ENCODE measurements around the gene POLG2.
"Not testable (repeated sequence)": the region's sequence is repeated elsewhere in the genome, so short reads cannot be mapped to it uniquely, and the experiment has no call there.

Gene POLG2

GRCh38 chr17:64455993-64456885 lies 40.6 kb downstream of the POLG2 start:
- Mint-ChIP-seq H3K9me3 (no peaks in the 10 kb centered on the region), H3K4me1 (peaks cover 24 to 62% of the 10 kb centered on the region in 2 donors), H3K27ac (peak overlapping the region; percentile 94), H3K36me3 (peaks cover 9 to 11% of the 10 kb centered on the region in 2 donors), H3K27me3 (no peaks in the 10 kb centered on the region), H3K4me3 (peak overlapping the region; percentile 36 to 59)
- ATAC-seq (replicated peaks) (peak; percentile 91 to 92), DNase-seq (no peak)

GRCh38 chr17:64449545-64449944 lies 47.3 kb downstream of the POLG2 start:
- H3K27me3 Mint-ChIP-seq = no peaks in the 10 kb centered on the region
- ATAC-seq (replicated peaks) (no peak), DNase-seq (no peak)
- H3K27ac Mint-ChIP-seq = peak overlapping the region; percentile 92
- H3K36me3 Mint-ChIP-seq = peaks cover 0 to 2% of the 10 kb centered on the region in 2 donors
- peaks cover 13 to 37% of the 10 kb centered on the region in 2 donors for H3K4me1 Mint-ChIP-seq
- H3K4me3 Mint-ChIP-seq = peak overlapping the region in 1 of 2 donors; percentile 60
- no peaks in the 10 kb centered on the region for H3K9me3 Mint-ChIP-seq

GRCh38 chr17:64448665-64449512 lies 48.0 kb downstream of the POLG2 start, which contains the start of gene MILR1:
Gene MILR1, plus strand, starts transcription at chr17:64449115. Its CDS starts 54 bp downstream, at chr17:64449169.
- DNase-seq (peak; percentile 23), ATAC-seq (replicated peaks) (peak; percentile 95)
- no peaks in the 10 kb centered on the region for H3K27me3 Mint-ChIP-seq
- H3K4me3 Mint-ChIP-seq = peak within 1 kb of the TSS; percentile 79 to 81
- H3K4me1 Mint-ChIP-seq = peaks cover 14 to 32% of the 10 kb centered on the region in 2 donors
- H3K27ac Mint-ChIP-seq = peak within 1 kb of the TSS; percentile 92
- no peaks in the 10 kb centered on the region for H3K9me3 Mint-ChIP-seq
- H3K36me3 Mint-ChIP-seq = peaks cover 0 to 2% of the 10 kb centered on the region in 2 donors

- H3K9me3 Mint-ChIP-seq = no peaks in the 10 kb centered on the region
- H3K4me1 Mint-ChIP-seq = peaks cover 20 to 36% of the 10 kb centered on the region in 2 donors
- ATAC-seq (replicated peaks) (peak; percentile 28 to 37), DNase-seq (no peak)
- H3K36me3 Mint-ChIP-seq = no peaks in the 10 kb centered on the region
- no peaks in the 10 kb centered on the region for H3K27me3 Mint-ChIP-seq
- H3K27ac Mint-ChIP-seq = no peak overlapping the region
- H3K4me3 Mint-ChIP-seq = no peak overlapping the region
Measured at GRCh38 chr17:64447526-64447925, 49.3 kb downstream of the POLG2 start.

GRCh38 chr17:64443086-64443760 lies 53.6 kb downstream of the POLG2 start:
- ATAC-seq (replicated peaks) = no peak
- H3K27me3 Mint-ChIP-seq = no peaks in the 10 kb centered on the region
- H3K4me3 Mint-ChIP-seq = no peak overlapping the region
- H3K9me3 Mint-ChIP-seq = peaks cover 12 to 14% of the 10 kb centered on the region in 2 donors
- peaks cover 18 to 22% of the 10 kb centered on the region in 2 donors for H3K4me1 Mint-ChIP-seq
- peaks cover 8 to 14% of the 10 kb centered on the region in 2 donors for H3K36me3 Mint-ChIP-seq
- H3K27ac Mint-ChIP-seq = no peak overlapping the region
- no peak for DNase-seq

GRCh38 chr17:64442541-64442971 lies 54.3 kb downstream of the POLG2 start:
- peaks cover 13 to 19% of the 10 kb centered on the region in 2 donors for H3K36me3 Mint-ChIP-seq
- peak overlapping the region; percentile 53 to 54 for H3K4me3 Mint-ChIP-seq
- H3K27me3 Mint-ChIP-seq = no peaks in the 10 kb centered on the region
- peaks cover 18 to 22% of the 10 kb centered on the region in 2 donors for H3K4me1 Mint-ChIP-seq
- H3K9me3 Mint-ChIP-seq = peaks cover 14 to 19% of the 10 kb centered on the region in 2 donors
- DNase-seq = no peak
- peak; percentile 34 to 52 for ATAC-seq (replicated peaks)
- H3K27ac Mint-ChIP-seq = peak overlapping the region; percentile 73

- H3K9me3 Mint-ChIP-seq = peaks cover 14 to 19% of the 10 kb centered on the region in 2 donors
- no peak for DNase-seq
- ATAC-seq (replicated peaks) = peak; percentile 27 to 62
- peak overlapping the region; percentile 53 to 54 for H3K4me3 Mint-ChIP-seq
- H3K4me1 Mint-ChIP-seq = peaks cover 16 to 22% of the 10 kb centered on the region in 2 donors
- no peaks in the 10 kb centered on the region for H3K27me3 Mint-ChIP-seq
- peak overlapping the region; percentile 73 for H3K27ac Mint-ChIP-seq
- peaks cover 13 to 20% of the 10 kb centered on the region in 2 donors for H3K36me3 Mint-ChIP-seq
Measured at GRCh38 chr17:64441772-64442540, 54.9 kb downstream of the POLG2 start.

- Mint-ChIP-seq H3K4me3 (no peak overlapping the region), H3K27ac (no peak overlapping the region), H3K4me1 (peaks cover 16 to 22% of the 10 kb centered on the region in 2 donors), H3K27me3 (no peaks in the 10 kb centered on the region), H3K9me3 (peaks cover 15 to 19% of the 10 kb centered on the region in 2 donors), H3K36me3 (peaks cover 13 to 20% of the 10 kb centered on the region in 2 donors)
- ATAC-seq (replicated peaks) = no peak
- DNase-seq = no peak
Measured at GRCh38 chr17:64439956-64440355, 56.9 kb downstream of the POLG2 start.

- DNase-seq; ATAC-seq (replicated peaks); H3K27me3 Mint-ChIP-seq; H3K4me3 Mint-ChIP-seq; H3K27ac Mint-ChIP-seq: not testable (repeated sequence)
- H3K9me3 Mint-ChIP-seq = peaks cover 15 to 19% of the 10 kb centered on the region in 2 donors
- H3K4me1 Mint-ChIP-seq = peaks cover 16 to 22% of the 10 kb centered on the region in 2 donors
- peaks cover 13 to 20% of the 10 kb centered on the region in 2 donors for H3K36me3 Mint-ChIP-seq
Measured at GRCh38 chr17:64439521-64439920, 57.3 kb downstream of the POLG2 start.

GRCh38 chr17:64437944-64438525 lies 58.8 kb downstream of the POLG2 start:
- H3K4me1 Mint-ChIP-seq = peaks cover 8 to 12% of the 10 kb centered on the region in 2 donors
- DNase-seq (no peak), ATAC-seq (replicated peaks) (no peak)
- peaks cover 14 to 20% of the 10 kb centered on the region in 2 donors for H3K36me3 Mint-ChIP-seq
- H3K27ac Mint-ChIP-seq = no peak overlapping the region
- no peak overlapping the region for H3K4me3 Mint-ChIP-seq
- H3K27me3 Mint-ChIP-seq = no peaks in the 10 kb centered on the region
- H3K9me3 Mint-ChIP-seq = peaks cover 19% of the 10 kb centered on the region in 2 donors

GRCh38 chr17:64431534-64431933 lies 65.3 kb downstream of the POLG2 start:
- Mint-ChIP-seq H3K4me3 (no peak overlapping the region), H3K27ac (no peak overlapping the region), H3K27me3 (no peaks in the 10 kb centered on the region), H3K9me3 (peaks cover 0 to 3% of the 10 kb centered on the region in 2 donors), H3K36me3 (peaks cover 0 to 1% of the 10 kb centered on the region in 2 donors), H3K4me1 (no peaks in the 10 kb centered on the region)
- DNase-seq (no peak), ATAC-seq (replicated peaks) (no peak)

GRCh38 chr17:64430036-64430435 lies 66.8 kb downstream of the POLG2 start:
- not testable (repeated sequence) for H3K4me3 Mint-ChIP-seq, H3K27me3 Mint-ChIP-seq, DNase-seq, H3K36me3 Mint-ChIP-seq, H3K9me3 Mint-ChIP-seq, H3K27ac Mint-ChIP-seq, H3K4me1 Mint-ChIP-seq
- ATAC-seq (replicated peaks) = peak; percentile 53 to 73

- no peaks in the 10 kb centered on the region for H3K36me3 Mint-ChIP-seq
- ATAC-seq (replicated peaks) = no peak
Measured at GRCh38 chr17:64428406-64428805, 68.4 kb downstream of the POLG2 start.

More at GRCh38 chr17:64428406-64428805, 68.4 kb downstream of the POLG2 start:
- no peaks in the 10 kb centered on the region for H3K27me3 Mint-ChIP-seq
- H3K9me3 Mint-ChIP-seq = no peaks in the 10 kb centered on the region
- H3K4me3 Mint-ChIP-seq = no peak overlapping the region
- no peaks in the 10 kb centered on the region for H3K4me1 Mint-ChIP-seq
- DNase-seq = no peak
- no peak overlapping the region for H3K27ac Mint-ChIP-seq

Data from stimulated activated naive B cell treated with anti-CD40 and anti-IgM and Interleukin-4, amounts not matched to agents 10 μg/mL and 1 μg/mL and 100 μg/mL, for 72 hours (primary cell).